Heart left ventricle (tissue), 13 donors: ENCODE data around the gene FBXO40.

Experiments
- POLR2A ChIP-seq, 2 donors: fragments of 450-650 bp; IDR thresholded peaks; one replicate each; pipeline ENCODE4 v1.6.1; 2017; ENCODE audit warnings: antibody characterized with exemption in 2 of 2, mild to moderate bottlenecking in 2 of 2, moderate library complexity in 2 of 2
- TF ChIP-seq, protein P1 (sequence below), 12 donors: fragments of 200-600 bp; sonication (generic) in 4 of 12; IDR thresholded peaks; one replicate each; pipeline versions ENCODE4 v1.5.0 to v1.8.0; 2018 to 2022; ENCODE audit warnings: antibody characterized with exemption in 12 of 12, mild to moderate bottlenecking in 5 of 12
- donor health status: ischemic (EF 13 %, LVEDD 7.1; RV severe dilation, severe dysfunction).
- donor health status: DM: no; HTN: yes; CAD: no.
- donor health status: DM: no; HTN: no; CAD: no.
- donor health status: ischemic (EF 25% LVEDD 6.9; RV normal size, moderate dysfunction).
- donor health status: ischemic (EF 25% LVEDD 5.7; RV mildly dilated, moderate dysfunction).
- donor health status: ischemic (EF 35%, LVEDD 5.7; RV mildly dilated, moderate dysfunction).
- donor health status: nonischemic (EF 11% LVEDD 7.7; RV severe dilation, severe dysfunction).
- donor health status: DM: yes; HTN: yes; CAD: no.
- donor health status: PGD.
- donor health status: ischemic (EF 29% LVEDD 5.4; RV normal size, mild dysfunction).
- donor health status: nonischemic (EF 23%, LVEDD 6.1; RV moderate dilation, normal function).

DNA sequence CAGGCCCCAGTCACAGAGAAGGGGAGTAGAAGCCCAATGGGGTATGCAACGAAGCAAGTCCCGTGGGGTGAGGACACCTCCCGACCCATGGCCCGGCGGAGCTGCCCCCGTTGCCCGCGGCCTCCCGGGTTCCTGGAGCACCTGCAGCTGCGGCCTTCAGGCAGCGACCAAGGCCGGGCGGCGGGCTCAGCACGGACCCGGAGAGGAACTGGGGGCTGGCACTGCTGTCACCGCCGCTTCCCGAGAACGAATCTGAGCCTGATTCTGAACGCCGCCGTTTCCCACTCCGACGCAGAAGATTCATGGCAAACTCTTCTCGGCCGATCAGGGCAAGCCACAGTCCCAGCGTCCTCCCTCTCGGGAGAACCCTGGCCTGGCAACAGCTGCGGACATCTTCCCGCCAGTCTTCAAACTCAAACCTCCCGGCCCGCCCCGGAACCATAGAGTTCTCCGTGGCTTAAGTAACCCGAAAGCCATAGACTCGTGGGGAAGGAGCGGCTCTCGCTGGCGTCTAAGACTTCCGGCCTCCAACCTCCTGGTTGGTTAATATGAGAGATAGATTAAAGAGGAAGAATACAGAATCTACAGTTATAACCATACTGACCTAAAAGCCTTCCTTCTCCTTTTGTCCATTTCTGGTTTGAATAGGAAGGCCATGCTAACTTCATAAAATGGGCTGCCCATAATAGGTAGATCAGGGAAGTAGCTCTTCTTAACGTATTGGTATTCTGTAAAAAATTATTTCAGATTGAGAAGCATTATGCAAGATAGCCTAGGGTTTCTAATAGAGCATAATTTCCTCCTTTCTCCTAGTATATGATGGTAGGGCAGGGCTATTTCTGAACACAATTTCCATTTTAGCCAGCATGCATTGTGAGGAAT lies 47.4 kb upstream of the FBXO40 start, which contains the start of gene POLQ:
- TF ChIP-seq, protein P1, sequence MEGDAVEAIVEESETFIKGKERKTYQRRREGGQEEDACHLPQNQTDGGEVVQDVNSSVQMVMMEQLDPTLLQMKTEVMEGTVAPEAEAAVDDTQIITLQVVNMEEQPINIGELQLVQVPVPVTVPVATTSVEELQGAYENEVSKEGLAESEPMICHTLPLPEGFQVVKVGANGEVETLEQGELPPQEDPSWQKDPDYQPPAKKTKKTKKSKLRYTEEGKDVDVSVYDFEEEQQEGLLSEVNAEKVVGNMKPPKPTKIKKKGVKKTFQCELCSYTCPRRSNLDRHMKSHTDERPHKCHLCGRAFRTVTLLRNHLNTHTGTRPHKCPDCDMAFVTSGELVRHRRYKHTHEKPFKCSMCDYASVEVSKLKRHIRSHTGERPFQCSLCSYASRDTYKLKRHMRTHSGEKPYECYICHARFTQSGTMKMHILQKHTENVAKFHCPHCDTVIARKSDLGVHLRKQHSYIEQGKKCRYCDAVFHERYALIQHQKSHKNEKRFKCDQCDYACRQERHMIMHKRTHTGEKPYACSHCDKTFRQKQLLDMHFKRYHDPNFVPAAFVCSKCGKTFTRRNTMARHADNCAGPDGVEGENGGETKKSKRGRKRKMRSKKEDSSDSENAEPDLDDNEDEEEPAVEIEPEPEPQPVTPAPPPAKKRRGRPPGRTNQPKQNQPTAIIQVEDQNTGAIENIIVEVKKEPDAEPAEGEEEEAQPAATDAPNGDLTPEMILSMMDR (IDR thresholded peaks at IDR 0.05): no peak
- TF ChIP-seq POLR2A (IDR thresholded peaks at IDR 0.05): no peak
